ENCODE data around the gene FHIT.
A peak's percentile ranks its signal among the peaks of the same experiment; 100 is the strongest.

FHIT gene

DNA sequence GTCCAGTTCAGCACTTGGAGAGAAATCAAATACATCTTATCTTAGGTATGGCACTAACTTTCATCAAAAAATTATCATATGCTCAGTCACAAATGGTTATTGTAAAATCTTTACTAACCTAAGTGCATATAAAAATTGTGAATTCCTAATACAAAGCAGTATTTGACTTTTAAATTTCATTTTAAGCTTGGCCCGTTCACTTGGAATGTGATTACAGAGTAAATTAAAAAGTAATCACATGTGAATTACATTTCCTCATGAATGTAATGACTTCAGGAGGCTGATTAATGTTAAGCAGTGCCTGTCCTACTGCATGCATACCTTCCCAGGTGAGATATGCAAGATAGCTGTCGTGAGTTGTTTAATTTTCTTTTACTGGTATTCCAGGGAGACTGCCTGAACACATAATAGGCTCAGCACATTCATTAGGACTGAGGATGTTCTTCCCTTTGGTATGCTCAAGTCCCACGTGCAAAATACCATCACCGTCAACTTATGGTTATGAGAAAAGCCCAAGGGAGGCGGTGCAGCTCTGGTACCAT, 1053.0 kb downstream of the FHIT start:
- no peak for DNase-seq (ENCODE audit: extremely low read depth in 1 of 2, low read depth in 1 of 2)

DNA sequence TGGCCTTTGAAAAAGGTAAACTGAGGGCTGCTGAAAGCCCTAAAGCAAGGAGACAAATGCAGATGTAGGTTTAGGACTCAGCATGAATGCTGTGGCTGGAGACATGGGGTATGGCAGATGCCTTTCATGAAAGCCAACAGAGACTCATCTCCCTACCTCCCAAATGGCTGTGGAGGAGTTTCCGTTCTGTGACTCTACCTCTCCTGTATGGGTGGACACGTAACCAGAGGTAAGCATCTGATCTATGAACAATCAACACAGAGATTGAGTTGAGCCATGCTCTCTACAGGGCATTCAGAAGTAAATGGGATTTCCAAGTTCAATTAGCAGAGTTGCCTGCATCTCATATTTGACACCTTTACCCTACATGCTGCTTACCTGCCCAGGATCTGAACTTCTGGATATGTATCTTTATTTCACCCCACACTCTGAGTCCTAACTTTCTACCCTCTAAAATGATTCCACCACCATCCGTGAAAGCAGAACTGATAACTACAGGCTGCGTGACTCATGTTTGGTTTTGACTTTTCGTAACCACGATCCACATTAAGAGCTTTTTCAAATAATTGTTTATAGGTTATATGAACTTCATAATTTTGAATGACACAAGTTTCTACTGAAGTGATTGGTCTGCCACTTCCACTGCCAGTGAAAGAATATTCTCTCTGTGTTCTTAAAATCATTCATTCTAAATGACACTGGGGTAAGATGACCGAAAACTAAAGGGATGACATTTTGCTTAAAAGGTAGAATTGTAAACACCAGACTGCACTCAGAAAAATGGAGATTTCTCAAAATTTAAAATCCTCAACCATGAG, 1058.7 kb downstream of the FHIT start:
- peak in 1 of 2 donors; percentile 20 for DNase-seq (ENCODE audit: extremely low read depth in 1 of 2, low read depth in 1 of 2)

DNA sequence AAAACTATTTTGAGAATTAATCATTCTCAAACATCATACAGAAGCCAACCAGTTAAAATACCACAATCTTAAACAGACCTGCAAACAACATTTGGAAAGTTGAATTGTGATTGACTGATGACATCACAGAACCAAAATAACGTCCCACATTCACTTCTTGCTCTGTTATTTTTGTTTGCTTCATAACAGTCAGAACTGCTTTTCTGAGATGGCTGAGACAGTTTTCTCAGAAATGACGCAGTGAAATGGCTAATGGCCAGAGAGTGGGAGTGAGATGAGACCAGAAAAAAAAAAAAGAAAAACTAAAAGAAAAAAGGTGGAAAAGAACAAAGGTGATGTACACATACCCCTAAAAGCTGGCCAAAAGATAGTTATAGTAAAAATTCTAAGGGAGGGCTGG, 1061.2 kb downstream of the FHIT start:
- peak in 1 of 2 donors; percentile 12 for DNase-seq (ENCODE audit: extremely low read depth in 1 of 2, low read depth in 1 of 2)

DNA sequence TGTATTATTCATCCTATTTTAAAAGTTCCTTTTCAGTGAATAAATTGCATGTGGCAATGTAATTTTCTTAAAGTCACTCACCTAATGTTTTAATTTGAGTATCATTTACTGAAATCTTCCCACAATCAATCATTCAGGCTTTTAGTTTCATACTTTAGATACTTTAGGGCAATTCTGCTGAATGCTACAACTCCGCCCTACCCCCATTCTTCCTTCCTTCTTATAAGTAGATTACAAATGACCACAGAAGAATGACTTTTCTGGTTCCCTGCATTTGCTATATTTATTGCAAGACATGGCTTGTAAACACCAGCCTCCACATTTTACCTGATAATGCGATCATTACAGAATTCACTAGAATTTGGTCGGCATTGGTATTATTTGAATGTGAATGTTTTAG, 1061.9 kb downstream of the FHIT start:
- no peak for DNase-seq (ENCODE audit: extremely low read depth in 1 of 2, low read depth in 1 of 2)

DNA sequence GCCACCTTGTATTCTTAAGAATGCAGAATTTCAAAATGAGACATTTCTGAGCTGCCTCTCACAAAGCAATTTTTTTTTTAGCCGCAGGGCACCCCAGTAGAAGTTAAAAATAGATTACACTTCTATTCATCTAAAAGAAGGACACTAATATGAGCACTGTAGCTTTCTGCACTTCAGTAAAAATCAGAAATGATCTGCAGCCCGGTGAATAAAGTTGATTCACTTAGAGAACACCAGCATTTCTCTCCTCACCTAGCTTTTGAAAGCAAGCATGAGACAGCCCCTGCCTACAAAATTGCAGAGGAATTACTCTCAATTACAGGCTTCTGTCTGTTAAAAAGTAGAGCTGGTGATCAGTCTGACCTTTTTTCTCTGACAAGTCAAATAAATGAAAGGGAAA, 1062.4 kb downstream of the FHIT start:
- no peak for DNase-seq (ENCODE audit: extremely low read depth in 1 of 2, low read depth in 1 of 2)

DNA sequence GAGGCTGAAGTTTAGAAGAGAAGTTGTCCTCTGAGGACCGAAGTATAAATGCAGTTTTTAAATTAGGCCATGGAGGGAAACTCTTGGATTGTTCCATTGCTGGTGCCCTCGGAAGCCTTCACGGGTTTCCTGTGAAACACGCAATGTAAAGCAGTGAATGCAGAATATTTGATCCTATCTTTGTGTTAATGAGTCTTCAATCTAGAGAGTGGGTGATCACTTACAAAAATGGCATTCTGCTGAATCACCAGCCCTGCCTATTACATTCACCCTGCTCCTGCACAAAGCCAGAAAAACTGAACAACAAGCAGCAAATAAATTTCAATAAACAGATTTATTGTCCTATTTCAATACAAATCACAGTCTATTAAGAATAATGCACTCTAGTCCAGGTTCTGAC, 1063.9 kb downstream of the FHIT start:
- no peak for DNase-seq (ENCODE audit: extremely low read depth in 1 of 2, low read depth in 1 of 2)

DNA sequence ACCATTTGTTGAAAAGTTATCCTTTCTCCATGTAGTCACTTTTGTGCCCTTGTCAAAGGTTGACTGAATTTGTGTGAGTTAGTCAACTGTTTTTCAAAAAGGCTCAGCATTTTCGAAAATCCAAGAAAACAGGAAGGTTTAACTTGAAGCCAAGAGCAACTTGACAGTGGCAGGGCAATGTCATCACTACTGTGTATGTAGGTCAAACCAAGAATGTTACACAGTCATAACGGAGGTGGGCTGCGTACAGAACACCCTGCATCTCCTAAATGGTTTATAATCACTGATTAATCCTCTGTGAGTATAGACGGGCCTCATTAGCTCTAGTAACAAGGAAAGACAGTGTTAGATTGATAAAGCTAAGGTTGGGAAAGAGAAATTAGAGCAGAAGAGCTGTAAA, 1064.9 kb downstream of the FHIT start:
- no peak for DNase-seq (ENCODE audit: extremely low read depth in 1 of 2, low read depth in 1 of 2)

DNA sequence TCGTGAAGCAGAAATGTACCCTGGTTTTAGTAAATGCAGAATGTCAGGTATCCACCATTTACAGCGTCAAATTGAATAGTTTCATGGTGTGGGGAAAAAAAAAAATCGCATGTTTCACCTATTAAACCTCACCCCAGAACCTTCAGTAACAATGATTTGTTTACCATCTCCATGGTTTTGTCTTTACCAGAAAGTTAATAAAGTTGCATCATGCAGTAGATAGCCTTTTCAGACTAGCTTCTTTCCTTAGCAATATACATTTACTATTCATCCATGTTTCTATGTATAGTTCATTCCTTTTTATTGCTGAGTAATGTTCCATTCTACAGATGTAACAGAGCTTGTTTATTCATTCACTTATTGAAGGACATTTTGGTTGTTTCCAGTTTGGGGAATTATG, 1066.1 kb downstream of the FHIT start:
- DNase-seq (ENCODE audit: extremely low read depth in 1 of 2, low read depth in 1 of 2): no peak

DNA sequence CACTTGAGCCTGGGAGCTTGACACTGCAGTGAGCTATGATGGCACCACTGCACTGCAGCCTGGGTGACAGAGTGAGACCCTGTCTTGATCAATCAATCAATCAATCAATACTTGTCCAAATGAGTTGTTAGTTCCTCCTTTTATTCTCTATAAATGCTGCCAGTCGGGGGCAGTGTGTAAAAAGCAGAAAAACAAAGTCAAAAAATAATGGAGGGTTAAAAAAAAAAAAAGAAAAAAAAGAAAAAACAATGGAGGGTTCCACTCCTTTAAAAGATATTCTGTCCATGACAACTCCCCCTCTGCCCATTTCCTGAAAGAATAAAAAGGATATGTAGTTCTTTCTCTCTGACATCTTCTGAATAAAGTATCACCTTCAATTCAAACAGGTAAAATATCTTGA, 1068.6 kb downstream of the FHIT start:
- DNase-seq (ENCODE audit: extremely low read depth in 1 of 2, low read depth in 1 of 2): no peak

DNA sequence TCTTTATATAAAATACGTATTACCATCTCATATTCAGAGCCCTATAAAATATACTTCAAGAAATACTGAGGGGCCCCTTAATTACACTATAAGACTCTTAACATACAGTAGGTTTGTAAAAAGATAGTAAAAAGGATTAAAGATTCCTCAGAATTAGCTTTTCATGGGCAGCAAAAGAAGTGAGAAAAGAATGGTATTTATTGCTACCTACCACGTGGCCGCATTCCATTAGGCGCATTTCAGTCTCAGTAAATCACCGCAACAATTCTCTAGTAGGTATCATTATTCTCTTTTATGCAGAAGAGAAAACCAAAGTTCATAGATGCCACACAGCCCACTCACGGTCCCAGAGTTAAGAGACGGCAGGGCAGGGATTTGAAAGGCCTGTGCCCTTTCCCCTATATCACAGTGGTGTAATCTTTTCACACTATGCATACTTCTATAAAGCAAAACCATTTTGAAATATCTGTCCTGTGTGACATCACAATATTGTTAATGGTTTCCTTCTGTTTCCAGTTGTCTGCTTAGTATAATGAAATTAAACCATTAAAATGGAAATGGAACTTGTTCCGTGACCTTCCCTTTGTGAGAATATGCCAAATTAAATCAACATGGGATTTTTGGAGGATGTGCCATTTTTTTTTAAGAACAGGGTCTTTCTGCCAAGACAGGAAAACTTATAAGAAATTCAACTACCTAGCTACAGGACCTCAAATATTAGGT, 1072.2 kb downstream of the FHIT start:
- DNase-seq (ENCODE audit: extremely low read depth in 1 of 2, low read depth in 1 of 2): no peak

DNA sequence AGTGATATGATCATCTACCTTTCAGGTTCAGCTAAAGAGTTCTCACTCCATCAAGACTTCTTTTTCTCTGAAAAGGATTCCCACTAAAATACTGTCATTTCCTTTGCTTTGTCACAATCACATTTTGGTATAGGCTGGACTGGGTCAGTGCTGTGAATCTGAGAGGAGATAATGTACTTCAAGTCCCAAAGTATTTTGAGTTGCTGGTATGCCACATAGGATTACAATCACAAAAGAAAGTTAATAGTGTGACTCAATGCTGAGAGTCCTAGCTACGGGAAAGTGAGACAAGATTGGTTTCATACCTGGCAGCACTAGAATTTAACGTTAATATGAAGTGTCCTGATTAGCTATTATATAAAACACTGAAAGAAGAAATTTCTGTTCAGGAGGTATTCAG, 1073.5 kb downstream of the FHIT start:
- DNase-seq (ENCODE audit: extremely low read depth in 1 of 2, low read depth in 1 of 2): no peak

DNA sequence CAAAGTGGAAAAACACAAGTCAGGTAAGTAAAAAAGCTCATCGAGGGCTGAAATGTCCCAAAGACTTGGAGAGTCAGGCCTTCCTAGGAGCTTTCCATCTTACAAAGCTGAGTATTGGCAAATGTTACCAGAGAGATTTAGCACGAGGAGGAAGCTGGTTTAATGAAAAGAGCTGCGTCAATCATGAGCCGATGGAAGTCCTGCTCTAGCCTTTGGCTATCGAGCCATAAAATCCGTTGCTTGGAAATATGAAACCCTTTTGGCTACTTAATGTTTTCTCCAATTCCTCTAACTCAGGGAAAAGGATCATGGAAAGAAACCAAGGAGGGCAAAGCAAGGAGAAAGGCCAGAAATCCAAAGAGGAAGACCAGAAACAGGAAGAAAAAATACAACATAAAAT, 1074.6 kb downstream of the FHIT start:
- no peak for DNase-seq (ENCODE audit: extremely low read depth in 1 of 2, low read depth in 1 of 2)

DNA sequence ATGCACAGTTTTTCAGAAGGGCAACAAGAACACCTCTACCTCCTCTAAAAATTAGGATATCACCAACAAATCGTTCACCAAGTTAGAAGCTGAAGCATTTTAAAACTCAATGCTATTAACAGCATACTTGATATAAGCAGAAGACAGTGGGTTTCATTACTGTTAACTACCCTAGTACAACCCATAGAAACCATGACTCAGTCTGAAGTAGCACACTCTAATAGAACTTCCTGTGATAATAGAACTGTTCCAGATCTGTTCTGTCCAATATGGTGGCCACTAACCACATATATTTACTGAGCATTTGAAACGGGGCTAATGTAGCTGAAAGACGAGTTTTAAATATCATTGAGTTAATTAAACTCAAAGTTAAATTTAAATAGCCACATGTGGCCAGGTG, 1075.6 kb downstream of the FHIT start:
- no peak for DNase-seq (ENCODE audit: extremely low read depth in 1 of 2, low read depth in 1 of 2)

DNA sequence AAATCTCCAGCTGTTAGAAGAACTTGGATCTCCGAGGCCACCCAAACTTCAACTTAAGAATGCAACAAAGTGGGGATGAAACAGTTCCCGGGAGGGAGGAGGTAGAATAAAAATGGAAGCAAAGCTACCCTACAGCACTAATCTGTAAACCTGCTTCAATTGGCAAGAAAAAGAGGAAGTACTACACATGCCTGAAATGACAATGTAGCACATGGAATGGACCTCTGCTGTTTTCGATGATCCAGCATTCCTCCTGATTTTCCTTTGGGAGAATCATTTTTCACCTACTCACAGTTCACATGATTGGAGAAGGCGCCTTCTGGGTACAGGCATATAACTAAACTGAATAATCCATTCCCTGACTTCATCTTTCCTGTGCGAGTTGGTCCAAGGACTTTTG, 1081.5 kb downstream of the FHIT start:
- DNase-seq (ENCODE audit: extremely low read depth in 1 of 2, low read depth in 1 of 2): no peak

DNA sequence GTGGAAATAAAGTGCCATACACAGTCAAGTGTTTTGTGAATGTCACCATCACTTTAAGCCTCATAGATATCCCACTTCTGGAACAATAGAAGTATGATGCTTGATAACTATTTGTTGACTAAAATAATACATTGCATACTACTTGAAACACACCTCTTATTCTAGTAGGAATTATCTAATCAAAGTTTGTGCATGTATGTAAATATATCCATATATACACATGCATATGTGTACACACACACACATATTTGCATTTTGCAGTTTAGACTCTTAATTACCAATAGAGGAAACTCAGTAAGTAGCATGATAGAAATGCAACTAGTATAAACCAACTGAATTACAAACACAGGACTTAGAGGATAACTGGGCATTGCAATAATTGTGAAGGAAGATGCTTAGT, 1084.1 kb downstream of the FHIT start:
- no peak for DNase-seq (ENCODE audit: extremely low read depth in 1 of 2, low read depth in 1 of 2)

DNA sequence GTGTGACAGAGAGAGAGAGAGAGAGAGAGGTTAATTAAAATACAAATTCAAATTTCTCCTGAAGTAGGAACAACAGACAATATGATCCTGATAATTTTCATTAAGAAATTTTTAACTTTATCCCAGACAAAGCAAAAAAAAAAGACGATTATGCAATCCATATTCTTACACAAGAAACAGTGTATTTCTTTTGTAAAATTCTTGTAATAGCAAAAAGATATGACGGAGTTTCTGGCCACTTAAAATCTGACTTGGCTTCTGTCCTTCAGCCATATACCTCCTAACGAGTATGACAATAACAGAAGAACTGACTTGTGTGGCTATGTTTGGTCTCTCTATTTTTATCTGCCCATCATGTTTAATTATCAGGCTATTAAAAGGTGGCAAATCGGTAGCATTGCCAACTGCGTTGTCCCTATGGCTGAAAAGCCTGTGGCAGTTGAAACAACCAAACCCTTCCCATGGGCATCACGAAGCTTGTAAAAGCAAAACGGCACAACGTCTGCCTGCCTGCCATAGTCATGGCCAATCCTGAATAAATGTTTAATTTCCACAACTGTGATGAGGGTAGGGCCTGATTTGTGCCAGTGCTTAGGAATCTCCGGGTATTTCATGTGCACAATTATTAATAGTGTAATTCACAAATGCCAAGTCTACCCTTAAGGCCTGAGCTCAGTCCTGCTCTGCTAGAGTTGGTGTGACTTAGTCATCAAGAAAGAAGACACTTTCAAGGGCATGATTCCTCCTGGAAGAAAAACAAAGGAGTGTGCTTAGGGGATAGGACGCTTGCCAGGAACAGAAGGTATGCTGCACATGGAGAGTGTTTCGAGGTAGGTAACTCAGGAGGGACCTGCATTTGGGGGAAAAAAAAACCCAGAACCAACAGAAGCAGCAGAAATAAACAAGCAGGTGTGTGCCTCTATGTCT, 1090.2 kb downstream of the FHIT start:
- no peak for DNase-seq (ENCODE audit: extremely low read depth in 1 of 2, low read depth in 1 of 2)

DNA sequence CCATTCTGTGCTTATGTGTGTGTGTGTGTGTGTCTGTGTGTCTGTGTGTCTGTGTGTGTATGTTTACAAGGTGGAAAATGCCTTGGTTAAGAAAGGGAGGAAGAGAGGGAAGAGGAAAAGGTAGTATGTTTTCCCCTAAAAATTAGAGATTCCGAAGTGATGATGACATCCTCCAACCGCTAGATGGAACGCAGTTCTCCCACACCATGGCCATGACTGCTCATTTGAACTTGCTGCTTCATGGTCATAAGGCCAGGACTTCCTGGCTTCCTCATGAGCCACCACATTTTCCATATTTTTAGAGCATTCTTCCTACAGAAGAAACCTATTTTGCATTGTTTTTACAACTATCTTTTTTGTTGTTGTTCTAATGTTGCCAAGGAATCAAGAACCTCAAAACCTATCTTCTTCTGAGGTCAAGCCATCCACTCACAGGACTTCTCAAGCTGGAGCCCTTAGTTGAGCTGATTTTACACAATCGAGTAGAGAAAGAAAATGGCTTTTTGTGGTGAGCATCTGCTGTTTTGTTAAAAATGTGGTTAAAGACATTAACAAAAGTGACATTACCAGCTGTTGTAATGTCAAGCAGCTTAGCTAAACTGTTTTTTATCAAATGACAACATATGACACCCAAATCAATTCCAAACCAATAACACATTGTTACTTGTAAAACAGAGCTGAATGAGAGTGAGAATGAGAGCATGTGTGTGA, 1091.0 kb downstream of the FHIT start:
- no peak for DNase-seq (ENCODE audit: extremely low read depth in 1 of 2, low read depth in 1 of 2)

DNA sequence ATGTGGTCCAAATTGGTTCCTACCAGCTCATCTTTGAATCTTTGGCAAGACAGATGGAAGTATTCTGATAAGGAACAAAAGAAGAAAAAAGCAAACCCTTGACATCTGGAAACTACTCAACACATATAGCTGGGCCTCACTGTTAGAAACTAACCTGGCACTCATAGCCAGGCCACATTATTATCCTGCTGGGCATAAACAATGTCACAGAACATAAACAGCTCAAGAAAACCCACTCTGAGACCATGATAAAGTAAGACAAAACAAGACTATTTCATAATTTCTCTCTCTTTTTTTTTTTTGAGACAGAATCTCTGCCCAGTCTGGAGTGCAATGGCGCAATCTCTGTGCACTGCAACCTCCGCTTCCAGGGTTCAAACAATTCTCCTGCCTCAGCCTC, 1093.2 kb downstream of the FHIT start:
- DNase-seq (ENCODE audit: extremely low read depth in 1 of 2, low read depth in 1 of 2): no peak

DNA sequence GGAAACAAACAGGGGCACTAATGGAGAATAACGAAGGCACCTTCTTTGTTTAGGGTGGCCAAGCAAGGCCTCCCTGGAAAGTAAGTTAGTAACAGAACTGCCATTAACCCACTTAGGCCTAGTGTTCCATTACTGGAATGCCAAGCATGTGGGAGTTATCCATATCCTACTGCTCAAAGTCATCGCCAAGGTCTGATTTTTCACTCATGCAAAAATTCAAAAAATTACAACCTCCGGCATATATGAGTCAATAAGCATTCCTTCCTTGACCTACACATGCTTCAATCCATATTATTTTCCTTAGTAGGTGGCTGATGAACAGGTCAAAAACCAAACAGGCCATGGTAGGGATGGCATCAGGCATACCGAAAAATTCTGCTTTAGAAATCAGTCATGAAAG, 1097.2 kb downstream of the FHIT start:
- no peak for DNase-seq (ENCODE audit: extremely low read depth in 1 of 2, low read depth in 1 of 2)

DNA sequence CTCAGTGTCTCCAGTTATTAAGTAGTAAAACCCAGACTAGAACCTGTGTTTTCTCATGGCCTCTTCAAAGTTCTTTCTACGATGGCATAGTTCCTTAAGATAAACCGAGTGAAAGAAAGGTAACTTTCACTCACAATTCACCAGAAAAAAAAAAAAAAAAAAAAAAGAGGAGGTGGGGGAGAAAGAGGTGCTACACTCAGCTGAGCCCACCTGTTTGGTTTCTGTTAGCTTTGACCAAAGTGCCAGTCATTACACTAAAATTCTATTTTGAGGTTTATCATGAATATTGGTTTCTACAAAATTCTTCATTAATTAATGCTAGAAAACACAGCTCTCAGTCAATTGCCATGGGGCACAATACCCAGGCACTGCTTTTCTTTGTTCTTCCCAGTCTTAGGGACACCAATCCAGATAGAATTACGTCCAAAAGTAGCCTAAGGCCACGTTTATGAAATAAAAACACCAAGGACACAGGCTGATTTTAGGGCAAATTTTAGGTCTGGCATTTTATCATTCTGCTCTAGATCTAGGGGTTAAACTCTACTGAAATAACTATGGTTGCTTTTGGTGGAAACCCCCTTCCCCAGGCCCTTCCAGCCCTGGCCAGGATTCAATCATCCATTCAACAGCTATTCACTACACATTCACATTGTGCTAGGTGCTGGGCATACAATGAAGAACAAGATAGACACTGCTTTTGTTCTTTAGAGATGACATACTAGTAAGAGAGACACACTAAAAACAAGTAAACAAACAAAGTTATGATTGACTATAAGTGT, 1097.8 kb downstream of the FHIT start:
- DNase-seq (ENCODE audit: extremely low read depth in 1 of 2, low read depth in 1 of 2): no peak

Measured in stimulated activated CD8-positive, alpha-beta memory T cell treated with anti-CD3 and anti-CD28 coated beads, Interleukin-7, amount 100 ng/mL, for 48 hours (primary cell).